Thoracic aorta (tissue), 2 donors: ENCODE results near the gene CDH3. TPM values are rescaled to one million over a fixed set of nuclear protein-coding genes. Genes with fewer than 3 reads are reported as not detected.

Experiments
- ATAC-seq: fragments of 150-250 bp; one replicate; pipeline ENCODE4 v1.8.0; 2017; ENCODE audit warnings: low read depth; ENCODE audit not compliant: insufficient number of reproducible peaks, low FRiP score
- DNase-seq: peaks from one replicate; pipeline ENCODE4 v3.0.0-alpha.2; 2020; ENCODE audit warnings: low spot score
- H3K27ac ChIP-seq, 2 donors: fragments of 200-600 bp; sonication (generic); 1 replicate in 1 of 2; 2 replicates in 1 of 2; pipeline ENCODE4 v1.5.1; 2016; ENCODE audit warnings: mild to moderate bottlenecking in 2 of 2, moderate library complexity in 2 of 2
- H3K27me3 ChIP-seq: fragments of 200-600 bp; sonication (generic); replicated peaks from 2 replicates; pipeline ENCODE4 v1.6.0; 2016; ENCODE audit warnings: mild to moderate bottlenecking; ENCODE audit not compliant: insufficient read depth
- H3K36me3 ChIP-seq: fragments of 200-600 bp; sonication (generic); one replicate; pipeline ENCODE4 v1.5.1; 2016
- H3K4me1 ChIP-seq, 2 donors: fragments of 200-600 bp; sonication (generic); 1 replicate in 1 of 2; 2 replicates in 1 of 2; pipeline versions ENCODE4 v1.5.1 to v1.6.0; 2016; ENCODE audit warnings: low read depth in 2 of 2, mild to moderate bottlenecking in 1 of 2; ENCODE audit not compliant: control insufficient read depth in 1 of 2
- H3K4me3 ChIP-seq: fragments of 200-600 bp; sonication (generic); 2 replicates; pipeline ENCODE4 v1.5.1; 2016; ENCODE audit warnings: mild to moderate bottlenecking
- H3K9me3 ChIP-seq: fragments of 200-600 bp; sonication (generic); 2 replicates; pipeline ENCODE4 v1.5.1; 2016
- total RNA-seq, 2 donors: library from RNA; depleted of rRNA; stranded (reverse); fragments of >200 nt; gene quantifications; one replicate each; pipeline versions ENCODE4 v1.1.0 to v1.2.3, GENCODE V29; 2016
- TF ChIP-seq, protein P1 (sequence below): fragments of 200-600 bp; sonication (generic); IDR thresholded peaks from one replicate; pipeline ENCODE4 v1.5.1; 2019; ENCODE audit warnings: antibody characterized with exemption

Gene CDH3
- total RNA-seq, 2 donors from 2014 or later = not detected

- Histone ChIP-seq H3K9me3 (no peaks in the 10 kb centered on the region), H3K27me3 (no peaks in the 10 kb centered on the region), H3K4me3 (no peak overlapping the region), H3K36me3 (no peaks in the 10 kb centered on the region), H3K4me1 (no peaks in the 10 kb centered on the region), H3K27ac (no peak overlapping the region)
- TF ChIP-seq, protein P1, sequence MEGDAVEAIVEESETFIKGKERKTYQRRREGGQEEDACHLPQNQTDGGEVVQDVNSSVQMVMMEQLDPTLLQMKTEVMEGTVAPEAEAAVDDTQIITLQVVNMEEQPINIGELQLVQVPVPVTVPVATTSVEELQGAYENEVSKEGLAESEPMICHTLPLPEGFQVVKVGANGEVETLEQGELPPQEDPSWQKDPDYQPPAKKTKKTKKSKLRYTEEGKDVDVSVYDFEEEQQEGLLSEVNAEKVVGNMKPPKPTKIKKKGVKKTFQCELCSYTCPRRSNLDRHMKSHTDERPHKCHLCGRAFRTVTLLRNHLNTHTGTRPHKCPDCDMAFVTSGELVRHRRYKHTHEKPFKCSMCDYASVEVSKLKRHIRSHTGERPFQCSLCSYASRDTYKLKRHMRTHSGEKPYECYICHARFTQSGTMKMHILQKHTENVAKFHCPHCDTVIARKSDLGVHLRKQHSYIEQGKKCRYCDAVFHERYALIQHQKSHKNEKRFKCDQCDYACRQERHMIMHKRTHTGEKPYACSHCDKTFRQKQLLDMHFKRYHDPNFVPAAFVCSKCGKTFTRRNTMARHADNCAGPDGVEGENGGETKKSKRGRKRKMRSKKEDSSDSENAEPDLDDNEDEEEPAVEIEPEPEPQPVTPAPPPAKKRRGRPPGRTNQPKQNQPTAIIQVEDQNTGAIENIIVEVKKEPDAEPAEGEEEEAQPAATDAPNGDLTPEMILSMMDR = no peak
- no peak for DNase-seq
- ATAC-seq = no peak
Measured at GRCh38 chr16:68731637-68732036, 86.5 kb downstream of the CDH3 start.

DNA sequence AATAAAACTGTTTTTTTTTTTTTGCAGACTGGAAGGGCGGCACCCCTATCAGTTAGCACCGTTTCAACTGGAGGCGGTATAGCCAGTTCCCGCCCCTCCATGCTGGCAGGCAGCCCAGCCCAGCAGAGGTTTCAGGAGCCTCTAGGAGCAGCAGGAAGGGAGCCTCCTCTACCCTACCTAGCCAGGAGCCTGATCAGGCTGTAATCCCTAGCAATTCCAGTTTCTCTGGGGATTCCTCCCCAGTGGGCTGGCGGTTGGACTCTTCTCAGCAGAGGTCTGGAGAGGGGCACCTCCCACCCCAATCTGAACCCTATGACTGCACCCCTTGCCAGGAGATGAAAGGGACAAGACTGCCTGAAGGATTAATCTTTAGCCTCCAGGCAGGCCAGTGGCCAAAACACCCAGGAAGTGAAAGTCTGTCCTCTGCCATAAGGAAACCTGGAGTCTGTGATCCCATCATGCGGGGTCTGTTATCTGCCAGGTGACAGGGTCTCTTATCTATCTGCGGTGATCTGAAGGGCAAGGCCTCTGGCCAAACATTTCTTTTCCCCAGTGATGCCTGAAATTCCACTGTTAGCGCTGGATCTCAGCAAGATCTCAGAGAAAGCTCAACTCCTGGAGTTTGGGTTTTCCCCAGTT, 87.1 kb downstream of the CDH3 start:
- Histone ChIP-seq H3K36me3 (no peaks in the 10 kb centered on the region), H3K27ac (no peak overlapping the region), H3K4me1 (peaks cover 2% of the 10 kb centered on the region in 2 donors), H3K9me3 (no peaks in the 10 kb centered on the region), H3K27me3 (no peaks in the 10 kb centered on the region), H3K4me3 (no peak overlapping the region)
- no peak for ATAC-seq
- DNase-seq = no peak
- TF ChIP-seq, protein P1 = no peak

- TF ChIP-seq, protein P1 = no peak
- H3K36me3 ChIP-seq = no peaks in the 10 kb centered on the region
- no peak overlapping the region for H3K27ac ChIP-seq
- H3K9me3 ChIP-seq = no peaks in the 10 kb centered on the region
- H3K4me1 ChIP-seq = peaks cover 3 to 9% of the 10 kb centered on the region in 2 donors
- no peak for ATAC-seq
- no peak overlapping the region for H3K4me3 ChIP-seq
- no peaks in the 10 kb centered on the region for H3K27me3 ChIP-seq
- DNase-seq = no peak
Measured at GRCh38 chr16:68732741-68733399, 87.8 kb downstream of the CDH3 start.

DNA sequence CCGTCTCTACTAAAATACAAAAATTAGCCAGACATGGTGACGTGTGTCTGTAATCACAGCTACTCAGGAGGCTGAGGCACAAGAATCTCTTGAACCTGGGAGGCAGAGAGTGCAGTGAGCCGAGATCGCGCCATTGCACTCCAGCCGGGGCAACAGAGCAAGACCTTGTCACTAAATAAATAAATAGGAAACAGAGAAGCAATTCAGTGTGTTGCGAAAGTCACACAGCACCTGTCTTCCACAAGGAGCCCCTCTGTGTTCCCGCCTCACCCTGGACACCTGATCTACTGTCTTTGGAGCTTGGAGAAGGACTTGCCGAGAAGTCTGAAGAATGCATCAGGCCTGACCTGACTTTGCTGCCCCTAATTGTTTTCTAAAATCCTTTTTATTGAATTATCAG, 88.5 kb downstream of the CDH3 start:
- Histone ChIP-seq H3K36me3 (no peaks in the 10 kb centered on the region), H3K4me3 (no peak overlapping the region), H3K27ac (no peak overlapping the region), H3K4me1 (peaks cover 3 to 13% of the 10 kb centered on the region in 2 donors), H3K9me3 (no peaks in the 10 kb centered on the region), H3K27me3 (no peaks in the 10 kb centered on the region)
- TF ChIP-seq, protein P1 = no peak
- ATAC-seq (no peak), DNase-seq (no peak)

- peaks cover 3 to 13% of the 10 kb centered on the region in 2 donors for H3K4me1 ChIP-seq
- H3K9me3 ChIP-seq = no peaks in the 10 kb centered on the region
- H3K4me3 ChIP-seq = no peak overlapping the region
- no peaks in the 10 kb centered on the region for H3K27me3 ChIP-seq
- ATAC-seq (no peak), DNase-seq (no peak)
- H3K36me3 ChIP-seq = no peaks in the 10 kb centered on the region
- no peak overlapping the region for H3K27ac ChIP-seq
- TF ChIP-seq, protein P1 = no peak
Measured at GRCh38 chr16:68734782-68735181, 89.7 kb downstream of the CDH3 start.
